K562 (cell line): Measurements from ENCODE around the gene NPC1L1. TPM values are rescaled to one million over a fixed set of nuclear protein-coding genes. Genes with fewer than 3 reads are reported as not detected.

Source experiments
- ATAC-seq: fragments of 200-7000 bp; cut with Tn5 transposase; 3 replicates; pipeline ENCODE4 v1.9.1; 2020; ENCODE audit warnings: moderate library complexity
- BruUV-seq: library from RNA; stranded (reverse); fragments of 400-500 nt; replicated peaks from 2 replicates; lab custom pipeline; 2021; lab: Mats Ljungman, UMichigan
- CTCF ChIA-PET: fragments of 300-600 bp; formaldehyde crosslinking; extraction: SDS; loops from one replicate; lab custom pipeline; 2021; ENCODE audit warnings: low intra/inter-chr PET ratio; lab: Yijun Ruan, JAX
- POLR2A ChIA-PET: fragments of 300-600, 350-650 bp; sonication (Branson Sonifier 250); formaldehyde crosslinking; extraction: SDS; loops from one replicate; lab custom pipeline; 2021; ENCODE audit warnings: antibody characterized with exemption, inconsistent platforms; lab: Yijun Ruan, JAX
- DNase-seq, 4 experiments: peaks; one replicate each; pipeline versions ENCODE4 v3.0.0 to v3.0.0-alpha.2; 2011 to 2018; ENCODE audit warnings: low spot score in 3 of 4, mixed read lengths in 3 of 4; ENCODE audit errors: extremely low read depth in 1 of 4
- FAIRE-seq: peaks from 2 replicates; lab custom pipeline; 2011; peaks lifted over from hg19 to GRCh38; lab: Jason Lieb, UNC
- H2AFZ ChIP-seq: 2 replicates; pipeline ENCODE4 v1.6.0; 2011; ENCODE audit warnings: low read depth, low read length, control low read depth, inconsistent platforms
- H3K27ac ChIP-seq: fragments of 200-600 bp; 3 replicates; pipeline ENCODE4 v1.8.0; 2011; ENCODE audit warnings: low read depth, mild to moderate bottlenecking, control low read depth, inconsistent platforms, low read length, moderate library complexity, mixed read lengths; ENCODE audit errors: extremely low read depth
- H3K27me3 ChIP-seq, 2 experiments: fragments of 300-600 bp in 1 of 2; 2 replicates in 1 of 2; 3 replicates in 1 of 2; pipeline versions ENCODE4 v1.6.0 to v1.8.0; 2011; ENCODE audit warnings: inconsistent platforms in 2 of 2, low read length in 2 of 2, mild to moderate bottlenecking in 1 of 2, mixed read lengths in 1 of 2, moderate library complexity in 1 of 2; ENCODE audit not compliant: control insufficient read depth in 2 of 2, insufficient read depth in 2 of 2
- H3K36me3 ChIP-seq: fragments of 300-600 bp; 3 replicates; pipeline ENCODE4 v1.8.0; 2011; ENCODE audit warnings: mild to moderate bottlenecking, low read length, inconsistent platforms; ENCODE audit not compliant: control insufficient read depth, insufficient read depth
- H3K4me1 ChIP-seq, 2 experiments: fragments of 200-600 bp in 1 of 2; replicated peaks in 1 of 2; 2 replicates in 1 of 2; 3 replicates in 1 of 2; pipeline versions ENCODE4 v1.5.1 to v1.8.0; 2011; ENCODE audit warnings: inconsistent platforms in 2 of 2, low read length in 2 of 2, mild to moderate bottlenecking in 1 of 2, mixed read lengths in 1 of 2, moderate library complexity in 1 of 2; ENCODE audit not compliant: control insufficient read depth in 2 of 2, insufficient read depth in 2 of 2
- H3K4me2 ChIP-seq: 2 replicates; pipeline ENCODE4 v1.6.1; 2011; ENCODE audit warnings: low read length, control low read depth, inconsistent platforms, mixed read lengths; ENCODE audit not compliant: insufficient read depth
- H3K4me3 ChIP-seq: fragments of 200-600 bp; sonication (generic), shearing (Covaris generic); 2 replicates; pipeline ENCODE4 v1.5.1; 2016; ENCODE audit warnings: control low read depth, inconsistent platforms
- H3K79me2 ChIP-seq: fragments of 200-600 bp; 3 replicates; pipeline ENCODE4 v1.8.0; 2011; ENCODE audit warnings: low read length, inconsistent platforms; ENCODE audit not compliant: control insufficient read depth, insufficient read depth
- H3K9ac ChIP-seq, 2 experiments: 2 replicates each; pipeline versions ENCODE4 v1.6.0 to v1.6.1; 2011; ENCODE audit warnings: low read depth in 2 of 2, low read length in 2 of 2, control low read depth in 1 of 2, inconsistent platforms in 1 of 2, mild to moderate bottlenecking in 1 of 2, mixed read lengths in 1 of 2; ENCODE audit not compliant: insufficient read depth in 1 of 2
- H3K9me1 ChIP-seq: one replicate; pipeline ENCODE4 v1.6.0; 2011; ENCODE audit warnings: inconsistent platforms, mild to moderate bottlenecking, low read length, moderate library complexity; ENCODE audit not compliant: control insufficient read depth, insufficient read depth
- H3K9me3 ChIP-seq: replicated peaks from 2 replicates; pipeline ENCODE4 v1.5.1; 2011; ENCODE audit warnings: low read depth, low read length, inconsistent platforms; ENCODE audit not compliant: control insufficient read depth, insufficient read depth
- H4K20me1 ChIP-seq: replicated peaks from 2 replicates; pipeline ENCODE4 v1.6.1; 2011; ENCODE audit warnings: low read length, inconsistent platforms, mixed read lengths; ENCODE audit not compliant: control insufficient read depth, insufficient read depth
- BMI1 ChIP-seq: fragments of 150-350 bp; IDR thresholded peaks from 2 replicates; pipeline ENCODE4 v1.6.1; 2014; ENCODE audit warnings: low read length
- CBX8 ChIP-seq: fragments of 200-600 bp; sonication (generic); IDR thresholded peaks from 2 replicates; pipeline ENCODE4 v1.6.1; 2012; ENCODE audit warnings: borderline replicate concordance, mixed run types, low read depth, mild to moderate bottlenecking, moderate library complexity, mixed read lengths, low read length, control low read depth, inconsistent platforms; ENCODE audit not compliant: poor library complexity, severe bottlenecking; ENCODE audit errors: extremely low read depth
- CHD1 ChIP-seq: fragments of 200-600 bp; sonication (generic); IDR thresholded peaks from one replicate; pipeline ENCODE4 v1.6.1; 2012; ENCODE audit warnings: mild to moderate bottlenecking, moderate library complexity, low read length, inconsistent platforms
- CSDE1 ChIP-seq, 2 experiments: fragments of 450-650 bp; IDR thresholded peaks; 2 replicates each; pipeline ENCODE4 v1.6.1; 2016; ENCODE audit warnings: mild to moderate bottlenecking in 1 of 2
- DACH1 ChIP-seq: fragments of 450-650 bp; IDR thresholded peaks from 2 replicates; pipeline ENCODE4 v1.6.1; 2018; ENCODE audit not compliant: partially characterized antibody
- EWSR1 ChIP-seq: fragments of 450-650 bp; IDR thresholded peaks from 2 replicates; pipeline ENCODE4 v1.6.1; 2018; ENCODE audit warnings: borderline replicate concordance, mild to moderate bottlenecking, low read depth, moderate library complexity; ENCODE audit not compliant: partially characterized antibody
- HMG20B ChIP-seq: fragments of 250-450 bp; sonication (Bioruptor Pico); IDR thresholded peaks from 2 replicates; pipeline ENCODE4 v1.5.0; 2021; ENCODE audit warnings: mild to moderate bottlenecking
- IRF2 ChIP-seq: sonication (generic); formaldehyde crosslinking; IDR thresholded peaks from 2 replicates; pipeline ENCODE4 v1.8.1; 2022; ENCODE audit warnings: mild to moderate bottlenecking, missing genetic modification reagents
- NFE2L1 ChIP-seq: fragments of 450-650 bp; IDR thresholded peaks from 2 replicates; pipeline ENCODE4 v1.6.1; 2016; ENCODE audit warnings: missing genetic modification characterization, low read depth, mild to moderate bottlenecking, missing compliant biosample characterization, moderate library complexity, borderline replicate concordance
- PHTF2 ChIP-seq: fragments of 250-450 bp; sonication (Bioruptor Pico); IDR thresholded peaks from 2 replicates; pipeline ENCODE4 v1.5.0; 2021; ENCODE audit warnings: mild to moderate bottlenecking
- SIN3A ChIP-seq, 2 experiments: fragments of 150-350 bp in 1 of 2; IDR thresholded peaks; 2 replicates each; pipeline ENCODE4 v1.6.1; 2011 to 2016; ENCODE audit warnings: borderline replicate concordance in 2 of 2, low read depth in 2 of 2, low read length in 2 of 2, mild to moderate bottlenecking in 2 of 2, moderate library complexity in 2 of 2; ENCODE audit not compliant: control insufficient read depth in 1 of 2
- STAT5B ChIP-seq: fragments of 250-450 bp; sonication (Bioruptor Pico); IDR thresholded peaks from 2 replicates; pipeline ENCODE4 v1.8.0; 2021; ENCODE audit warnings: mild to moderate bottlenecking, inconsistent platforms
- ZNF232 ChIP-seq: sonication (generic); formaldehyde crosslinking; IDR thresholded peaks from 2 replicates; pipeline ENCODE4 v1.8.0; 2022; ENCODE audit warnings: mild to moderate bottlenecking, missing genetic modification reagents
- ZNF431 ChIP-seq: sonication (generic); formaldehyde crosslinking; IDR thresholded peaks from 2 replicates; pipeline ENCODE4 v1.8.0; 2022; ENCODE audit warnings: mild to moderate bottlenecking, missing genetic modification reagents
- WGBS: fragments of 100-300 bp; shearing (Covaris generic); methylation state at CpG from one replicate; pipeline ENCODE4 v1.1.6; 2016; ENCODE audit warnings: low coverage, mixed read lengths; ENCODE audit not compliant: insufficient coverage; ENCODE audit errors: missing lambda C conversion rate; 5-methylcytosine and 5-hydroxymethylcytosine counted together
- in situ Hi-C: fragments of 300-500 bp; cut with MboI; formaldehyde crosslinking; loops from 4 replicates; pipeline ENCODE4 v1.15.0; 2018; ENCODE audit warnings: inconsistent platforms, mixed read lengths
- intact Hi-C: fragments of 100-400 bp; cut with micrococcal nuclease; formaldehyde crosslinking; loops from 2 replicates; pipeline ENCODE4 v1.14.2; 2022
- polyA plus RNA-seq, 8 experiments: library from polyadenylated mRNA; depleted of rRNA in 4 of 8; stranded (reverse) in 5 of 8; unstranded in 3 of 8; fragments of >200 nt; fragmentation: Nextera tagmentation in 2 of 8; fragmentation: Illumina TruSeq in 1 of 8; extraction: Ambion mirVana in 2 of 8; extraction: Trizol in 1 of 8; gene quantifications; 2 replicates each; pipeline versions ENCODE4 v1.2.1 to v1.2.3, GENCODE V29; 2011 to 2014; ENCODE audit warnings: inconsistent platforms in 1 of 8, missing spikeins in 1 of 8
- total RNA-seq, 7 experiments: library from RNA; depleted of rRNA in 6 of 7; stranded (reverse); fragments of >200 nt in 6 of 7; fragmentation: Illumina TruSeq in 2 of 7; extraction: Trizol in 2 of 7; gene quantifications; 2 replicates each; pipeline versions ENCODE4 v1.2.1 to v1.2.3, GENCODE V29; 2011 to 2021; ENCODE audit warnings: low replicate concordance in 1 of 7
- TF ChIP-seq, protein P1 (sequence below): sonication (generic); formaldehyde crosslinking; IDR thresholded peaks from 2 replicates; pipeline ENCODE4 v1.8.0; 2022; ENCODE audit warnings: mild to moderate bottlenecking, missing genetic modification reagents

The NPC1L1 gene
- total and polyA plus RNA-seq, 9 of the 15 experiments (the other 6 are each of a cell fraction or from before 2014, with no cell fraction given) = 0.01 to 0.18 (median 0.07) TPM; not detected in 4

DNA sequence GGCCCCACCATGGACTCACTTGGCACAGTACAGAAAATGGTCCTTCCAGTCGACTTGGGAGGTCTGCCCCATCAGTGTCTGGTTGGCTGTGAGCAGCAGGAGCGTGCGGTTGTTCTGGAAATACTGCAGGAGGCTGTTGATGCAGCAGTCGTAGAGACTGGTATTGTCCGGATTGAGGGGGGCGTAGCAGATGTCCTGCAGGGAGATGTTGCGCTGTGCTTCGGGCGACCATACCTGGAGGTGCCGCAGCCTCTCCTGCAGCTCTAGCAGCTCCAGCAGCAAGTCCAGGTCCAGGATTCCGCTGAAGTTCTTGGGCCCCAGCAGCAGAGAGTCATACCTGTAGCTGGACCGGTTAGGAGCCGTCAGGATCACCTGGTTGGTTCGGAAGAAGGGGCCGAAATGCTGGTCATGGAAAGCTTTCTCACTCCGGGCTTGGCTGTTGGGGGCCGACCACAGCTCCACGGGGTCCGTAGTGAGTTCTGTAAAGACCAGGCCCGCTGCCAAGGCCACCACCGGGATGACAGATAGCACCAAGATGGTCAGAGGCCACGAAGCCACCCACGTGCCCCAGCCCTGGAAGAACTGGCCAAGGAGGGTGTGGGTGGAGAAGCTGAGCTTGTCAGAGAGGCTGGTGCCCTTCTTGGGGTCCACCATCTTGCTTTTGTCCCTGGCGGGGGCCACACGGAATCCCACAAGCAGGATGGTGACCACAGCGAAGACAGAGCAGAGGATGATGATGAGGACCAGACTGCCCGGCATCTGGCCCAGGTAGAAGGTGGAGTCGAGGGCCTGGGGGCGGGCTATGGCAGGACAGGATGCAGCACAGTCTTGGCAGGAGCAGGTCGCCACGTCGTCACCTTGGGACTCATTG lies 2.1 kb downstream of the NPC1L1 start (continued):
- TF ChIP-seq, protein P1, sequence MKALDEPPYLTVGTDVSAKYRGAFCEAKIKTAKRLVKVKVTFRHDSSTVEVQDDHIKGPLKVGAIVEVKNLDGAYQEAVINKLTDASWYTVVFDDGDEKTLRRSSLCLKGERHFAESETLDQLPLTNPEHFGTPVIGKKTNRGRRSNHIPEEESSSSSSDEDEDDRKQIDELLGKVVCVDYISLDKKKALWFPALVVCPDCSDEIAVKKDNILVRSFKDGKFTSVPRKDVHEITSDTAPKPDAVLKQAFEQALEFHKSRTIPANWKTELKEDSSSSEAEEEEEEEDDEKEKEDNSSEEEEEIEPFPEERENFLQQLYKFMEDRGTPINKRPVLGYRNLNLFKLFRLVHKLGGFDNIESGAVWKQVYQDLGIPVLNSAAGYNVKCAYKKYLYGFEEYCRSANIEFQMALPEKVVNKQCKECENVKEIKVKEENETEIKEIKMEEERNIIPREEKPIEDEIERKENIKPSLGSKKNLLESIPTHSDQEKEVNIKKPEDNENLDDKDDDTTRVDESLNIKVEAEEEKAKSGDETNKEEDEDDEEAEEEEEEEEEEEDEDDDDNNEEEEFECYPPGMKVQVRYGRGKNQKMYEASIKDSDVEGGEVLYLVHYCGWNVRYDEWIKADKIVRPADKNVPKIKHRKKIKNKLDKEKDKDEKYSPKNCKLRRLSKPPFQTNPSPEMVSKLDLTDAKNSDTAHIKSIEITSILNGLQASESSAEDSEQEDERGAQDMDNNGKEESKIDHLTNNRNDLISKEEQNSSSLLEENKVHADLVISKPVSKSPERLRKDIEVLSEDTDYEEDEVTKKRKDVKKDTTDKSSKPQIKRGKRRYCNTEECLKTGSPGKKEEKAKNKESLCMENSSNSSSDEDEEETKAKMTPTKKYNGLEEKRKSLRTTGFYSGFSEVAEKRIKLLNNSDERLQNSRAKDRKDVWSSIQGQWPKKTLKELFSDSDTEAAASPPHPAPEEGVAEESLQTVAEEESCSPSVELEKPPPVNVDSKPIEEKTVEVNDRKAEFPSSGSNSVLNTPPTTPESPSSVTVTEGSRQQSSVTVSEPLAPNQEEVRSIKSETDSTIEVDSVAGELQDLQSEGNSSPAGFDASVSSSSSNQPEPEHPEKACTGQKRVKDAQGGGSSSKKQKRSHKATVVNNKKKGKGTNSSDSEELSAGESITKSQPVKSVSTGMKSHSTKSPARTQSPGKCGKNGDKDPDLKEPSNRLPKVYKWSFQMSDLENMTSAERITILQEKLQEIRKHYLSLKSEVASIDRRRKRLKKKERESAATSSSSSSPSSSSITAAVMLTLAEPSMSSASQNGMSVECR (CRISPR knock-in tag) = no peak
- no peak for TF ChIP-seq CSDE1 (IDR thresholded peaks at IDR 0.05)

DNA sequence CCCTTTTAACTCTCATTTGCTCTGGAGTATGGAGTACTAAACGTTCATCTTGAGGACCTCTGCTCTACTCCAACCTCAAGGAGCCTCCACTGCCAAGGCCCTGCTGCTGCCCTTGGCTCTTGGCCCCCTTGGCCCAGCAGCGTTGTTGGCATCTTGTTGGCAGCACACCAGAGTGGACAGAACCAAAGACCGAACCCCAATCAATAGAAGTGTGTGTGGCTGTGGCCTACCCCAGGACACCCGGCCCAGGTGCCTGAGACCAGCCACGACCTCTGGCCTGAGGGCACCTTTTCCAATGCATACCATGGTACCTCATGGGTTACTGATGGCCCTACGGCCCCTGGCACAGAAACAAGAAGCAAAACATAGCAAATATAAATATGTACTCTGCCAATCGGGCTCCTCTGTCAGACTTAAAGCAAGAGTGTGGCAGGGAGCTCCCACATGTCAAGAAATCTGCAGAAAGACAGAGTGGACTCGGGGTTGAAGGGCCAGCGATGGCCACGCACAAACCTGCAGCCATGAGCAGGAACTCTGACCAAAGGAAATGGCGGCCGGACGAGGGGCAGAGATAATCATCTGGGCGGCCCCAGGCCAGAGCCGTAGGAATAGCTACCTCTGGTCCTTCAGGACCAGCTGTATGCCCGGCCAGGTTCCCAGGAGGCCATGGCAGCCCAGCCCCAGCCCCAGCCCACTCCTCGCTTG lies 2.9 kb downstream of the NPC1L1 start:
- intact Hi-C loops (no loop called here), in situ Hi-C loops (no loop called here)
- Histone ChIP-seq H3K27me3 (no peaks in the 10 kb centered on the region), H3K79me2 (no peaks in the 10 kb centered on the region), H3K4me1 (peaks cover 3 to 52% of the 10 kb centered on the region in 2 experiments; a peak in 4 of 5 replicates), H3K9me1 (no peaks in the 10 kb centered on the region), H3K27ac (no peak overlapping the region), H2AFZ (no peak overlapping the region; the same call in 1 of the 2 replicates), H3K4me2 (no peak overlapping the region), H4K20me1 (no peaks in the 10 kb centered on the region), H3K4me3 (no peak overlapping the region), H3K9ac (no peak overlapping the region), H3K36me3 (no peaks in the 10 kb centered on the region), H3K9me3 (no peaks in the 10 kb centered on the region)
- 48% methylated on average over 16 of the region's 17 CpGs for WGBS
- TF ChIP-seq PHTF2 (CRISPR knock-in tag) = no peak
- TF ChIP-seq BMI1 = no peak
- no peak for TF ChIP-seq DACH1
- TF ChIP-seq NFE2L1 (tag) = no peak
- TF ChIP-seq HMG20B (CRISPR knock-in tag) = no peak
- no peak for TF ChIP-seq SIN3A (IDR thresholded peaks at IDR 0.05; ENCODE audit: borderline replicate concordance in 2 of 2, control insufficient read depth in 1 of 2, low read depth in 2 of 2, low read length in 2 of 2)
- TF ChIP-seq CHD1 = no peak
- no peak for TF ChIP-seq CBX8
- TF ChIP-seq STAT5B (CRISPR knock-in tag) = no peak
- no peak for TF ChIP-seq IRF2 (CRISPR knock-in tag)
- no peak for TF ChIP-seq EWSR1
- TF ChIP-seq ZNF232 = no peak
- no peak for TF ChIP-seq ZNF431 (CRISPR knock-in tag)
- POLR2A ChIA-PET = interaction anchor here (1.4 kb wide), 1 partner anchor 10 kb away, joined by 3 read pairs; no protein-coding TSS in a partner anchor
- no peak for FAIRE-seq
- DNase-seq = no peak
- CTCF ChIA-PET = no interaction called here
- BruUV-seq = no TSS peak
- ATAC-seq = no peak
